ENCODE results near the gene PLA2G3.

DNA sequence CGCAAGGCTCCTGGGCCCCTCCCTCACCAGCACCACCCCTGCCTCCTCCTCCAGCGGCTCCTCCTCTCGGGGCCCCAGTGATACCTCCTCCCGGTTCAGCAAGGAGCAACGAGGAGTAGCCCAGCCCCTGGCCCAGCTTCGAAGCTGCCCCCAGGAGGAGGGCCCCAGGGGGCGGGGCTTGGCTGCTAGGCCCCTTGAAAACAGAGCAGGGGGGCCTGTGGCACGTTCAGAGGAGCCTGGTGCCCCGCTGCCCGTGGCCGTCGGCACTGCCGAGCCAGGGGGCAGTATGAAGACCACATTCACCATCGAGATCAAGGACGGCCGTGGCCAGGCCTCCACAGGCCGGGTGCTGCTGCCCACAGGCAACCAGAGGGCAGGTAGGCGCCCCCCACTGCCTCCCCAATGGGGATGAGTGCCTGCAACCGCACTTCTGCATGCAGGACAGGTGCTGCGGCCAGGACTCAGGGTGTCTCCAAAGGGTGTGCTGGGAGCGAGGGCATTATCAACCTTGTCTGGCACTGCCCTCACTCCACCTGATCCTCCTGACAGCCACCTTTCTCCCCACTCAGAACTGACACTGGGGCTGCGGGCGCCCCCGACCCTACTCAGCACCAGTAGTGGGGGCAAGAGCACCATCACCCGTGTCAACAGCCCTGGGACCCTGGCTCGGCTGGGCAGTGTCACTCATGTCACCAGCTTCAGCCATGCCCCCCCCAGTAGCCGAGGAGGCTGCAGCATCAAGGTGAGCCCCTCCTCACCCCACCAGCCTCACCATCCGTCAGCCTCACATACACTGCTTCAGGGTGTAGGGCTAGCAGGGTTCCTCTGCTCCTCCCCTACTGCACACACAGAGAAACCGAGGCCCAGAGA, 49.0 kb downstream of the PLA2G3 start:
- TF ChIP-seq, protein P1, sequence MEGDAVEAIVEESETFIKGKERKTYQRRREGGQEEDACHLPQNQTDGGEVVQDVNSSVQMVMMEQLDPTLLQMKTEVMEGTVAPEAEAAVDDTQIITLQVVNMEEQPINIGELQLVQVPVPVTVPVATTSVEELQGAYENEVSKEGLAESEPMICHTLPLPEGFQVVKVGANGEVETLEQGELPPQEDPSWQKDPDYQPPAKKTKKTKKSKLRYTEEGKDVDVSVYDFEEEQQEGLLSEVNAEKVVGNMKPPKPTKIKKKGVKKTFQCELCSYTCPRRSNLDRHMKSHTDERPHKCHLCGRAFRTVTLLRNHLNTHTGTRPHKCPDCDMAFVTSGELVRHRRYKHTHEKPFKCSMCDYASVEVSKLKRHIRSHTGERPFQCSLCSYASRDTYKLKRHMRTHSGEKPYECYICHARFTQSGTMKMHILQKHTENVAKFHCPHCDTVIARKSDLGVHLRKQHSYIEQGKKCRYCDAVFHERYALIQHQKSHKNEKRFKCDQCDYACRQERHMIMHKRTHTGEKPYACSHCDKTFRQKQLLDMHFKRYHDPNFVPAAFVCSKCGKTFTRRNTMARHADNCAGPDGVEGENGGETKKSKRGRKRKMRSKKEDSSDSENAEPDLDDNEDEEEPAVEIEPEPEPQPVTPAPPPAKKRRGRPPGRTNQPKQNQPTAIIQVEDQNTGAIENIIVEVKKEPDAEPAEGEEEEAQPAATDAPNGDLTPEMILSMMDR (IDR thresholded peaks at IDR 0.05; ENCODE audit: extremely low read depth in 1 of 2, insufficient read depth in 1 of 2, low read depth in 1 of 2, low read length in 2 of 2) = no peak
- TF ChIP-seq POLR2A (IDR thresholded peaks at IDR 0.05; ENCODE audit: low read depth, low read length) (no peak), EZH2 (IDR thresholded peaks at IDR 0.05; ENCODE audit: borderline replicate concordance, low read depth, low read length, severe bottlenecking) (no peak)
